Measurements from ENCODE around the gene LGALS7.
"Not testable (repeated sequence)": the region's sequence is repeated elsewhere in the genome, so short reads cannot be mapped to it uniquely, and the experiment has no call there.

DNA sequence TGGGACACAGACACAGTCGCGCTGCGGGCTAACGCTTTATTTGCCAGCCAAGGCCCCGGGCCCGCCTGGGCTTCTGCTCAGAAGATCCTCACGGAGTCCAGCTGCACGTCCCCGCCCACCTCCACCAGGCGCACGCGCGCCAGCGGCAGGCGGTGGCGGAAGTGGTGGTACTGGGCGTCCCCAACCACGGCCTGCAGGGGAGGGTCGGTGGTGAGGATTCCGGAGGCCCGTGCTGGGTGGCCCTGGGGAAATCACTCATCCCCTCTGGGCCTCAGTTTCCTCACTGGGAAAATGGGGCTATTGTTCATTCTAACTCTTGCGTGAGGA, 2.4 kb downstream of the LGALS7 start:
- TF ChIP-seq POLR2A, EP300 (IDR thresholded peaks at IDR 0.05): not testable (repeated sequence)
- TF ChIP-seq, protein P1, sequence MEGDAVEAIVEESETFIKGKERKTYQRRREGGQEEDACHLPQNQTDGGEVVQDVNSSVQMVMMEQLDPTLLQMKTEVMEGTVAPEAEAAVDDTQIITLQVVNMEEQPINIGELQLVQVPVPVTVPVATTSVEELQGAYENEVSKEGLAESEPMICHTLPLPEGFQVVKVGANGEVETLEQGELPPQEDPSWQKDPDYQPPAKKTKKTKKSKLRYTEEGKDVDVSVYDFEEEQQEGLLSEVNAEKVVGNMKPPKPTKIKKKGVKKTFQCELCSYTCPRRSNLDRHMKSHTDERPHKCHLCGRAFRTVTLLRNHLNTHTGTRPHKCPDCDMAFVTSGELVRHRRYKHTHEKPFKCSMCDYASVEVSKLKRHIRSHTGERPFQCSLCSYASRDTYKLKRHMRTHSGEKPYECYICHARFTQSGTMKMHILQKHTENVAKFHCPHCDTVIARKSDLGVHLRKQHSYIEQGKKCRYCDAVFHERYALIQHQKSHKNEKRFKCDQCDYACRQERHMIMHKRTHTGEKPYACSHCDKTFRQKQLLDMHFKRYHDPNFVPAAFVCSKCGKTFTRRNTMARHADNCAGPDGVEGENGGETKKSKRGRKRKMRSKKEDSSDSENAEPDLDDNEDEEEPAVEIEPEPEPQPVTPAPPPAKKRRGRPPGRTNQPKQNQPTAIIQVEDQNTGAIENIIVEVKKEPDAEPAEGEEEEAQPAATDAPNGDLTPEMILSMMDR (IDR thresholded peaks at IDR 0.05), result not testable (repeated sequence)

All from tibial nerve (tissue), 4 donors.